GM13977 (cell line): ENCODE measurements around the gene ANKH.

ENCODE experiments used
- DNase-seq: peaks from one replicate; pipeline ENCODE4 v3.0.0; 2012; ENCODE audit warnings: low spot score
- in situ Hi-C: fragments of 300-500 bp; cut with MboI; formaldehyde crosslinking; loops from one replicate; pipeline ENCODE4 v1.12.0; 2022; ENCODE audit warnings: low sequenced_read_pairs, low pct_unique_long_range_greater_than_20kb, mixed read lengths, inconsistent platforms; ENCODE audit not compliant: unreplicated experiment
- TF ChIP-seq, protein P1 (sequence below): IDR thresholded peaks from 2 replicates; pipeline ENCODE4 v1.5.1; 2012; ENCODE audit warnings: mild to moderate bottlenecking, control low read depth; ENCODE audit not compliant: insufficient read depth; ENCODE audit errors: extremely low read depth, missing control alignments

ANKH gene

DNA sequence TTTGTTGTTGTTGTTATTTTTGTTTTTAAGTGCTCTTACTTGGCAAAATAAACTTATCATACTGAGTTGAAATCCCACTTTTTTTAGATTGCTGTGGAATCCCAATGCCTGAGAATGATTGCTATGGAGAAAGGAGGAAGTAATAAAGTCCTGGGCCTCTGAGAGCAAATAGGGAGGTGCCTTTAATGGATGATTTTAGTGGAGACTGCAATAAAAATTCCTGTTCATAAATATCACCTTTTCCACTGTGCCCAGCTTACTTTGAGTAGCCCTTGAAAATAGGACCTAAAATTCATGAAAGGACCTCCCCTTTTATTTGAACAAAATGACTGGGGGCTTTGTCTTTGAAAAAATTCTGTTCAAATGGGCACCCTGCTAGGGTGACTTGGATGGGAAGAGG is 21.8 kb upstream of the ANKH start:
- DNase-seq: no peak
- TF ChIP-seq, protein P1, sequence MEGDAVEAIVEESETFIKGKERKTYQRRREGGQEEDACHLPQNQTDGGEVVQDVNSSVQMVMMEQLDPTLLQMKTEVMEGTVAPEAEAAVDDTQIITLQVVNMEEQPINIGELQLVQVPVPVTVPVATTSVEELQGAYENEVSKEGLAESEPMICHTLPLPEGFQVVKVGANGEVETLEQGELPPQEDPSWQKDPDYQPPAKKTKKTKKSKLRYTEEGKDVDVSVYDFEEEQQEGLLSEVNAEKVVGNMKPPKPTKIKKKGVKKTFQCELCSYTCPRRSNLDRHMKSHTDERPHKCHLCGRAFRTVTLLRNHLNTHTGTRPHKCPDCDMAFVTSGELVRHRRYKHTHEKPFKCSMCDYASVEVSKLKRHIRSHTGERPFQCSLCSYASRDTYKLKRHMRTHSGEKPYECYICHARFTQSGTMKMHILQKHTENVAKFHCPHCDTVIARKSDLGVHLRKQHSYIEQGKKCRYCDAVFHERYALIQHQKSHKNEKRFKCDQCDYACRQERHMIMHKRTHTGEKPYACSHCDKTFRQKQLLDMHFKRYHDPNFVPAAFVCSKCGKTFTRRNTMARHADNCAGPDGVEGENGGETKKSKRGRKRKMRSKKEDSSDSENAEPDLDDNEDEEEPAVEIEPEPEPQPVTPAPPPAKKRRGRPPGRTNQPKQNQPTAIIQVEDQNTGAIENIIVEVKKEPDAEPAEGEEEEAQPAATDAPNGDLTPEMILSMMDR: no peak
- in situ Hi-C loops: no loop called here

DNA sequence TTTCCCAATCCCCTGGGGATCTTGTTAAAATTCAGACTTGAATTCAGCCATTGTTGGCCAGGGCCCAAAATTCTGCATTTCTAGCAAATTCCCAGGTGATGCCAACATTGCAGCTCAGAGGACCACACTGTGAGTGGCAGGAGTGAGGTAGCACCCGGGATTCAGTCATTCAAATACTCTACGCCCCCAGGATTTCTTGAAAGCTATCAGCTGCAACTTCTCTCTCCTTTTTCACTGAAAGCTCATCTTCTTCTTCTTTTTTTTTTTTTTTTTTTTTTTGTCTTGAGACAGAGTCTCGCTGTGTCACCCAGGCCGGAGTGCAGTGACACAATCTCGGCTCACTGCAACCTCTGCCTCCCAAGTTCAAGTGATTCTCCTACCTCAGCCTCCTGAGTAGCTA is 19.3 kb upstream of the ANKH start:
- in situ Hi-C loops: no loop called here
- TF ChIP-seq, protein P1: no peak
- no peak for DNase-seq

DNA sequence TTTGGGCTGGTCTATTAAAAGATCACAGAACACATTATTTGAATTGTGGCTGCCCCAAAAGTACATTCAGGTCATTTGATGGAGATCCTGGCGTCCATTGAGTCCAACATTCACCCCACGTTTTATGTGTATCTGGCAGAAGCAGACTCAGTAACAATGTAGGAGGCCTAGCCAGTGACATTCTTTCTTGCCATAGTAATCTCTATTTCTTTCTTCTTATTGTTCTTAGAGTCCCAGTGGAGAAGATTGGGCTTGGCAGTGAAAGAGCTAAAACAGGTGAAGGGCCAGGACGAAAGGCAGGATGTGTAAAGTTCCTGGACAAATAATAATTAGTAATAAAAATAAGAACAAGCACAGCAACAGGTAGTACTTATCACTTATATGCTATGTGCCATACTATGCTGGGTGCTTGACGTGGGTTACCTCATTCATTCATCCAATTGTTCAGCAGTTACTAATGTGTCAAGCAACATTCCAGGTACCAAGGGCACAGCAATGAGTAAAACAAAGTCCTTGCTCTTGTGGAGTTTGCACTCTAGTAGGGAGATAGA is 12.6 kb upstream of the ANKH start:
- TF ChIP-seq, protein P1: no peak
- no peak for DNase-seq
- in situ Hi-C loops: no loop called here

DNA sequence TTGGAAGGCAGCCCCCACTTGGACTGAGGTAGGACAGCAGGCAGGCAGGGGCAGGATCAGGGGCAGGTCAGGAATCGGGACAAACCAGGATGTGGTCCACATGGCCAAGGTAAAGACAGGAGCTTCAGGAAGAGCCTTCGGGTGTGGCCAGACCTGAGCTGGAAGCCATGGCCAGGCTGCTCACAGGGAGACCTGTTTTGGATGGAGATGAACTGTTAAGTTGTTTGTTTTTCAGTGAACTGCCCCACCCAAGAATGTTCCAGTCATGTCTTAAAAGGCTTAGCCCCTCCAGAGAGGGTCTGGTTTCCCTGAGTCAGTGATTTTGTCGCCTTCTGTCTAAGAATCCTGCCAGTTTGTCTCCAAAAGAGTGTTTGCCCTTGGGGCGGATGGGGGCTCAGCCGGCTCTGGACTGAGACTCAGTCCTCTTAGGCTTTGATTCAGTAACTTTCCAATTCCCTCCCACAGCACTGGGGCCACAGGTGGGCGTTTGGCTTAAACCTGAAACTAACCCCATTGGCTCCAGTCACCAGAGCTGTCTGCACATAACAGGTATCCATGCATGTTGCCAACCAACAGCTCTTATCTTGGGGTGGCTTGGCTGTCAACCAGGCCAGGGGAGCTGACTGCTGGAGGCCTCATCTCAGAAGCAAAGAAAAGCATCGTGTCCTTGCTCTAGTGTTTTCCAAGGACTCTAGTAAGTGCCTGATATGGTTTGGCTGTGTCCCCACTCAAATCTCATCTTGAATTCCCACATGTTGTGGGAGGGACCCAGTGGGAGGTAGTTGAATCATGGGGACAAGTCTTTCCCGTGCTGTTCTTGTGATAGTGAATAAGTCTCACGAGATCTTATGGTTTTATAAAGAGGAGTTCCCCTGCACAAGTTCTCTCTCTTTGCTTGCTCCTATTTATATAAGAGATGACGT is 11.3 kb upstream of the ANKH start:
- no peak for DNase-seq
- TF ChIP-seq, protein P1: no peak
- in situ Hi-C loops: no loop called here

DNA sequence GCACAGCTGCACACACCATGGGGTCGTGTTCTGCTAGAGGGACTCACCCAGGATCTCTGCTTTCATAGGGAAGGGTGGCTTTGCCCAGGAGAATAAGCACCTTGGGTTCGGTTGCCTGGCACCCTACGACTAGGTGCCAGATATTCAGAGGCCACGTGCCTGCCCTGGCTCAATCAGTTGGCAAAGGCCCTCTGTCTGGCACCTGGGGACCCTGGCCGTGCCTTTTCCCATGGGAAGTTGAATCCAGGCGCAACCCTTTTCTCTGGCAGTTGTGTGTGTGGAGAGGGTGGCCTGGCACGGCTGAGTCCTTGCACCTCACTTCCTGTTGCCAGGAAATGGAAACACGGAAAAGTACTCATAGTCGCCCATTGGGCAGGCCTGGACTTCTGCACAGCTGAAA is 10.2 kb upstream of the ANKH start:
- no peak for DNase-seq
- TF ChIP-seq, protein P1: no peak
- in situ Hi-C loops: no loop called here

DNA sequence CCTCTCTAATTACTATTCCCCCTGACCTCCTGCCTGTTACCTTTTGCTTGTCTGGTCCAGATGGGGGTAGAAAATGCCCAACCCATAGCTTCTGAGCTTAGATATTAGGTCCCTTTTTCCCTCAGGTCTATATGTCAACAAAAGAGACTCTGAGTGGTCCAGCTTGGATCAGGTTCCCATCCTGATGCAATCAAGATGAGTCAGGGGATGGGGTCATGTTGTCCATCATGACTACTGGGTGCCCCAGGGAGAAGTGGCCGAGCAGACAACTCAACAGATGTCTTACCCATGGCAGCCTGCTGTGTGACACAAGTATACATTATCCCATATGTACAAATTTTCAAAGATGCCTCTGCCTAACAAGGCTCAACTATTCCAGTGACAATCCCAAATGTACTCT is 9.1 kb upstream of the ANKH start:
- TF ChIP-seq, protein P1: no peak
- DNase-seq: no peak
- in situ Hi-C loops: no loop called here
